ENCODE results near the gene CFAP20DC.

Gene CFAP20DC

GRCh38 chr3:58754074-58754473 is 295.8 kb downstream of the CFAP20DC start:
- H3K27me3 Mint-ChIP-seq (ENCODE audit: low read depth, poor library complexity): no peaks in the 10 kb centered on the region

GRCh38 chr3:58751882-58752567 is 297.8 kb downstream of the CFAP20DC start:
- H3K9me3 Mint-ChIP-seq: no peaks in the 10 kb centered on the region
- peaks cover 9% of the 10 kb centered on the region for H3K4me1 Mint-ChIP-seq
- no peak for DNase-seq
- no peak overlapping the region for H3K27ac Mint-ChIP-seq
- no peak overlapping the region for H3K4me3 Mint-ChIP-seq
- no peaks in the 10 kb centered on the region for H3K36me3 Mint-ChIP-seq (ENCODE audit: low read depth)
- TF ChIP-seq CTCF (IDR thresholded peaks at IDR 0.05): no peak
- no peaks in the 10 kb centered on the region for H3K27me3 Mint-ChIP-seq (ENCODE audit: low read depth, poor library complexity)

More at GRCh38 chr3:58754074-58754473, 295.8 kb downstream of the CFAP20DC start:
- H3K36me3 Mint-ChIP-seq (ENCODE audit: low read depth): no peaks in the 10 kb centered on the region
- TF ChIP-seq CTCF (IDR thresholded peaks at IDR 0.05): no peak
- peaks cover 9% of the 10 kb centered on the region for H3K4me1 Mint-ChIP-seq
- no peak overlapping the region for H3K27ac Mint-ChIP-seq
- H3K4me3 Mint-ChIP-seq: no peak overlapping the region
- H3K9me3 Mint-ChIP-seq: peaks cover 5% of the 10 kb centered on the region
- DNase-seq: no peak

- Mint-ChIP-seq H3K27me3 (ENCODE audit: low read depth, poor library complexity) (no peaks in the 10 kb centered on the region), H3K4me1 (peaks cover 4% of the 10 kb centered on the region), H3K27ac (no peak overlapping the region), H3K36me3 (ENCODE audit: low read depth) (no peaks in the 10 kb centered on the region), H3K9me3 (no peaks in the 10 kb centered on the region), H3K4me3 (no peak overlapping the region)
- no peak for DNase-seq
- no peak for TF ChIP-seq CTCF (IDR thresholded peaks at IDR 0.05)
Observed at GRCh38 chr3:58751235-58751634, 298.6 kb downstream of the CFAP20DC start.

GRCh38 chr3:58749948-58750347 is 299.9 kb downstream of the CFAP20DC start:
- H3K27ac Mint-ChIP-seq: no peak overlapping the region
- no peak for TF ChIP-seq CTCF (IDR thresholded peaks at IDR 0.05)

GRCh38 chr3:58748024-58748423 is 301.8 kb downstream of the CFAP20DC start:
- H3K27ac Mint-ChIP-seq: no peak overlapping the region
- no peaks in the 10 kb centered on the region for H3K9me3 Mint-ChIP-seq
- no peaks in the 10 kb centered on the region for H3K4me1 Mint-ChIP-seq
- DNase-seq: no peak
- peaks cover 2% of the 10 kb centered on the region for H3K27me3 Mint-ChIP-seq (ENCODE audit: low read depth, poor library complexity)
- TF ChIP-seq CTCF (IDR thresholded peaks at IDR 0.05): no peak
- H3K4me3 Mint-ChIP-seq: no peak overlapping the region
- H3K36me3 Mint-ChIP-seq (ENCODE audit: low read depth): peaks cover 8% of the 10 kb centered on the region

More at GRCh38 chr3:58749948-58750347, 299.9 kb downstream of the CFAP20DC start:
- no peaks in the 10 kb centered on the region for H3K9me3 Mint-ChIP-seq
- H3K4me3 Mint-ChIP-seq: no peak overlapping the region
- no peak for DNase-seq
- H3K36me3 Mint-ChIP-seq (ENCODE audit: low read depth): no peaks in the 10 kb centered on the region
- H3K4me1 Mint-ChIP-seq: no peaks in the 10 kb centered on the region
- no peaks in the 10 kb centered on the region for H3K27me3 Mint-ChIP-seq (ENCODE audit: low read depth, poor library complexity)

- Mint-ChIP-seq H3K36me3 (ENCODE audit: low read depth) (peaks cover 18% of the 10 kb centered on the region), H3K4me3 (no peak overlapping the region), H3K27ac (no peak overlapping the region), H3K4me1 (peaks cover 5% of the 10 kb centered on the region), H3K9me3 (no peaks in the 10 kb centered on the region), H3K27me3 (ENCODE audit: low read depth, poor library complexity) (peaks cover 2% of the 10 kb centered on the region)
- TF ChIP-seq CTCF (IDR thresholded peaks at IDR 0.05): no peak
- no peak for DNase-seq
Observed at GRCh38 chr3:58746758-58747157, 303.1 kb downstream of the CFAP20DC start.

Measured in nephron progenitor cell (in vitro differentiated cells).